Upper lobe of left lung (tissue), 6 donors: ENCODE data around the gene CUEDC1. TPM values are rescaled to one million over a fixed set of nuclear protein-coding genes. Genes with fewer than 3 reads are reported as not detected.

Source experiments
- ATAC-seq, 2 donors: fragments of 200-7000 bp; cut with Tn5 transposase; one replicate each; pipeline ENCODE4 v1.9.1; 2022; ENCODE audit warnings: mild to moderate bottlenecking in 2 of 2, moderate library complexity in 2 of 2; ENCODE audit not compliant: low FRiP score in 2 of 2
- DNase-seq, 2 donors: peaks; one replicate each; pipeline ENCODE4 v3.0.0-alpha.2; 2019 to 2020
- H3K27ac ChIP-seq, 4 donors: fragments of 200-600 bp; sonication (generic); one replicate each; pipeline ENCODE4 v1.5.1; 2016 to 2019
- H3K27me3 ChIP-seq, 4 donors: fragments of 200-600 bp; sonication (generic); one replicate each; pipeline ENCODE4 v1.5.1; 2017 to 2019
- H3K36me3 ChIP-seq, 4 donors: fragments of 200-600 bp; sonication (generic); one replicate each; pipeline ENCODE4 v1.5.1; 2016 to 2019
- H3K4me1 ChIP-seq, 4 donors: fragments of 200-600 bp; sonication (generic); one replicate each; pipeline ENCODE4 v1.5.1; 2018 to 2019
- H3K4me3 ChIP-seq, 4 donors: fragments of 200-600 bp; sonication (generic); one replicate each; pipeline ENCODE4 v1.5.1; 2017 to 2019; ENCODE audit warnings: mild to moderate bottlenecking in 2 of 4, moderate library complexity in 1 of 4
- H3K9me3 ChIP-seq, 4 donors: fragments of 200-600 bp; sonication (generic); one replicate each; pipeline ENCODE4 v1.5.1; 2018 to 2019
- CTCF ChIP-seq, 6 experiments: fragments of 450-650 bp in 4 of 6; fragments of 200-600 bp in 2 of 6; sonication (generic) in 2 of 6; IDR thresholded peaks; one replicate each; pipeline ENCODE4 v1.5.1; 2016 to 2019; ENCODE audit warnings: antibody characterized with exemption in 6 of 6
- EP300 ChIP-seq, 4 donors: sonication (generic); formaldehyde crosslinking; IDR thresholded peaks; one replicate each; pipeline ENCODE4 v1.5.1; 2017; ENCODE audit warnings: antibody characterized with exemption in 4 of 4, control low read depth in 2 of 4
- POLR2A ChIP-seq, 4 donors: fragments of 450-650 bp; IDR thresholded peaks; one replicate each; pipeline ENCODE4 v1.5.1; 2016 to 2017; ENCODE audit warnings: antibody characterized with exemption in 4 of 4, mild to moderate bottlenecking in 2 of 4
- POLR2AphosphoS5 ChIP-seq, 2 donors: sonication (generic); formaldehyde crosslinking; IDR thresholded peaks; one replicate each; pipeline ENCODE4 v1.5.1; 2017; ENCODE audit warnings: antibody characterized with exemption in 2 of 2
- WGBS, 2 donors: methylation state at CpG; one replicate each; pipeline ENCODE4 v1.1.5; 2017 to 2018; 5-methylcytosine and 5-hydroxymethylcytosine counted together
- total RNA-seq, 6 donors: library from RNA; depleted of rRNA in 4 of 6; stranded (reverse); fragments of >200 nt in 4 of 6; gene quantifications; one replicate each; pipeline versions ENCODE4 v1.1.0 to v1.2.1, GENCODE V29; 2016 to 2021
- donor health status: DM: no; HTN: no; CAD: no; lungs with moderate emphysema.
- donor health status: DM: no; HTN: yes; CAD: no; lungs with severe emphysema.

CUEDC1 gene
- total RNA-seq, 6 donors from 2014 or later: 33.3 to 119 (median 54.4) TPM

GRCh38 chr17:57940653-57941329 lies 14.4 kb downstream of the CUEDC1 start:
- Histone ChIP-seq H3K27me3 (no peaks in the 10 kb centered on the region), H3K9me3 (no peaks in the 10 kb centered on the region), H3K4me3 (no peak overlapping the region), H3K27ac (peak overlapping the region in 3 of 4 donors; percentile 22 to 61 (median 42)), H3K36me3 (no peaks in the 10 kb centered on the region), H3K4me1 (peaks cover 45 to 60% (median 56%) of the 10 kb centered on the region in 4 donors)
- no peak for TF ChIP-seq CTCF (IDR thresholded peaks at IDR 0.05)
- no peak for TF ChIP-seq POLR2AphosphoS5 (IDR thresholded peaks at IDR 0.05)
- TF ChIP-seq EP300 (IDR thresholded peaks at IDR 0.05): no peak
- TF ChIP-seq POLR2A (IDR thresholded peaks at IDR 0.05): no peak
- ATAC-seq: no peak
- DNase-seq: no peak
- 74 to 78% methylated on average over 4 to 5 of the region's 5 CpGs for WGBS, 2 donors

GRCh38 chr17:57940231-57940630 lies 15.0 kb downstream of the CUEDC1 start:
- H3K36me3 ChIP-seq: no peaks in the 10 kb centered on the region
- TF ChIP-seq POLR2A (IDR thresholded peaks at IDR 0.05) (no peak), EP300 (IDR thresholded peaks at IDR 0.05) (no peak), POLR2AphosphoS5 (IDR thresholded peaks at IDR 0.05) (no peak), CTCF (IDR thresholded peaks at IDR 0.05) (no peak)
- H3K27ac ChIP-seq: peak overlapping the region in 2 of 4 donors; percentile 12 to 42
- peaks cover 50 to 62% (median 60%) of the 10 kb centered on the region in 4 donors for H3K4me1 ChIP-seq
- no peaks in the 10 kb centered on the region for H3K27me3 ChIP-seq
- 69 to 76% methylated on average over 5 of the region's 5 CpGs for WGBS, 2 donors
- no peak for DNase-seq
- ATAC-seq: no peak
- H3K9me3 ChIP-seq: no peaks in the 10 kb centered on the region
- no peak overlapping the region for H3K4me3 ChIP-seq

- peaks cover 54 to 67% (median 64%) of the 10 kb centered on the region in 4 donors for H3K4me1 ChIP-seq
- H3K9me3 ChIP-seq: no peaks in the 10 kb centered on the region
- WGBS, 2 donors: 36 to 60% methylated on average over 3 to 7 of the region's 7 CpGs
- DNase-seq: peak; percentile 68 to 80
- H3K27ac ChIP-seq: peak overlapping the region in 3 of 4 donors; percentile 12 to 42 (median 26)
- H3K36me3 ChIP-seq: no peaks in the 10 kb centered on the region
- H3K27me3 ChIP-seq: no peaks in the 10 kb centered on the region
- TF ChIP-seq EP300 (IDR thresholded peaks at IDR 0.05) (no peak), CTCF (IDR thresholded peaks at IDR 0.05) (no peak), POLR2AphosphoS5 (IDR thresholded peaks at IDR 0.05) (no peak), POLR2A (IDR thresholded peaks at IDR 0.05) (no peak)
- peak; percentile 15 to 67 for ATAC-seq
- H3K4me3 ChIP-seq: no peak overlapping the region
Observed at GRCh38 chr17:57939797-57940196, 15.4 kb downstream of the CUEDC1 start.

- TF ChIP-seq POLR2A (IDR thresholded peaks at IDR 0.05): no peak
- TF ChIP-seq EP300 (IDR thresholded peaks at IDR 0.05): no peak
- TF ChIP-seq POLR2AphosphoS5 (IDR thresholded peaks at IDR 0.05): no peak
- TF ChIP-seq CTCF (IDR thresholded peaks at IDR 0.05): no peak
- peak overlapping the region in 1 of 4 donors; percentile 11 for H3K27ac ChIP-seq
- no peaks in the 10 kb centered on the region for H3K36me3 ChIP-seq
- H3K27me3 ChIP-seq: no peaks in the 10 kb centered on the region
- ATAC-seq (no peak), DNase-seq (no peak)
- no peak overlapping the region for H3K4me3 ChIP-seq
- WGBS, 2 donors: 65 to 78% methylated on average over 7 of the region's 7 CpGs
- H3K9me3 ChIP-seq: no peaks in the 10 kb centered on the region
- H3K4me1 ChIP-seq: peaks cover 48 to 66% (median 59%) of the 10 kb centered on the region in 4 donors
Observed at GRCh38 chr17:57938061-57938502, 17.1 kb downstream of the CUEDC1 start.
